A549 (cell line): ENCODE data around the gene ADAMTS4.

Experiments used
- MYC ChIP-seq: IDR thresholded peaks from 2 replicates; pipeline ENCODE4 v1.6.1; 2012; ENCODE audit warnings: mild to moderate bottlenecking, inconsistent platforms, low read length, improper control_type of control experiment, borderline replicate concordance
- RAD21 ChIP-seq, 2 experiments: fragments of >200 bp in 1 of 2; sonication (Bioruptor Twin) in 1 of 2; formaldehyde crosslinking in 1 of 2; IDR thresholded peaks in 1 of 2; conservative IDR thresholded peaks in 1 of 2; 2 replicates in 1 of 2; 3 replicates in 1 of 2; pipeline ENCODE4 v1.6.1; 2012 to 2018; ENCODE audit warnings: inconsistent platforms in 1 of 2
- RFX5 ChIP-seq: fragments of 450-650 bp; IDR thresholded peaks from 2 replicates; pipeline ENCODE4 v1.7.1; 2014; ENCODE audit warnings: antibody characterized with exemption, mild to moderate bottlenecking, moderate library complexity

- TF ChIP-seq RFX5 (no peak), MYC (no peak), RAD21 (conservative IDR thresholded peaks at IDR 0.05 in 1 of 2, IDR thresholded peaks at IDR 0.05 in 1 of 2) (no peak)
Observed at GRCh38 chr1:161137881-161138280, 61.0 kb downstream of the ADAMTS4 start.
